Measurements from ENCODE around the gene PLCD3. TPM values are rescaled to one million over a fixed set of nuclear protein-coding genes. Genes with fewer than 3 reads are reported as not detected.
A peak's percentile ranks its signal among the peaks of the same experiment; 100 is the strongest.

Gene PLCD3
- total and polyA plus RNA-seq, 2 of the 13 experiments (the other 11 are each of a cell fraction or from before 2014, with no cell fraction given), result 11.3 to 39.1 TPM

GRCh38 chr17:45156242-45156641 is 23.9 kb upstream of the PLCD3 start (continued):
- TF ChIP-seq ZSCAN29 (CRISPR knock-in tag; conservative IDR thresholded peaks at IDR 0.05) (no peak), SALL2 (CRISPR knock-in tag; IDR thresholded peaks at IDR 0.05) (no peak), ZNF513 (CRISPR knock-in tag; conservative IDR thresholded peaks at IDR 0.05) (no peak)

GRCh38 chr17:45155483-45155882 is 23.2 kb upstream of the PLCD3 start:
- no peak overlapping the region for H3K4me3 ChIP-seq (replicated peaks in 1 of 3; ENCODE audit: insufficient read depth in 1 of 3, low read depth in 2 of 3, low read length in 3 of 3)
- TF ChIP-seq GPN1 (CRISPR knock-in tag; IDR thresholded peaks at IDR 0.05; ENCODE audit: borderline replicate concordance), result no peak
- TF ChIP-seq MXD1 (CRISPR knock-in tag; IDR thresholded peaks at IDR 0.05), result no peak
- TF ChIP-seq BHLHE40 (IDR thresholded peaks at IDR 0.05; ENCODE audit: low read length), result no peak
- TF ChIP-seq ZNF660 (CRISPR knock-in tag; IDR thresholded peaks at IDR 0.05; ENCODE audit: borderline replicate concordance, low read depth), result no peak
- TF ChIP-seq RELA (CRISPR knock-in tag; IDR thresholded peaks at IDR 0.05), result no peak
- TF ChIP-seq ZNF367 (CRISPR knock-in tag; IDR thresholded peaks at IDR 0.05; ENCODE audit: borderline replicate concordance), result no peak
- no peak for TF ChIP-seq MYC (CRISPR knock-in tag; IDR thresholded peaks at IDR 0.05; ENCODE audit: borderline replicate concordance)
- no peak for TF ChIP-seq ZBTB21 (CRISPR knock-in tag; IDR thresholded peaks at IDR 0.05)
- no peak for TF ChIP-seq POLR2AphosphoS5 (IDR thresholded peaks at IDR 0.05; ENCODE audit: low read depth, low read length)
- no peak for TF ChIP-seq IRX3 (CRISPR knock-in tag; IDR thresholded peaks at IDR 0.05; ENCODE audit: borderline replicate concordance, low read depth)
- no peak for TF ChIP-seq SIX4 (CRISPR knock-in tag; IDR thresholded peaks at IDR 0.05)
- no peak for TF ChIP-seq ADNP (CRISPR knock-in tag; IDR thresholded peaks at IDR 0.05)
- TF ChIP-seq, protein P1, sequence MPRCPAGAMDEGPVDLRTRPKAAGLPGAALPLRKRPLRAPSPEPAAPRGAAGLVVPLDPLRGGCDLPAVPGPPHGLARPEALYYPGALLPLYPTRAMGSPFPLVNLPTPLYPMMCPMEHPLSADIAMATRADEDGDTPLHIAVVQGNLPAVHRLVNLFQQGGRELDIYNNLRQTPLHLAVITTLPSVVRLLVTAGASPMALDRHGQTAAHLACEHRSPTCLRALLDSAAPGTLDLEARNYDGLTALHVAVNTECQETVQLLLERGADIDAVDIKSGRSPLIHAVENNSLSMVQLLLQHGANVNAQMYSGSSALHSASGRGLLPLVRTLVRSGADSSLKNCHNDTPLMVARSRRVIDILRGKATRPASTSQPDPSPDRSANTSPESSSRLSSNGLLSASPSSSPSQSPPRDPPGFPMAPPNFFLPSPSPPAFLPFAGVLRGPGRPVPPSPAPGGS (CRISPR knock-in tag; IDR thresholded peaks at IDR 0.05), result no peak
- TF ChIP-seq ZNF225 (CRISPR knock-in tag; IDR thresholded peaks at IDR 0.05), result no peak
- TF ChIP-seq ZNF839 (CRISPR knock-in tag; IDR thresholded peaks at IDR 0.05; ENCODE audit: borderline replicate concordance), result no peak
- no peak for ATAC-seq
- DNase-seq (ENCODE audit: low spot score), result no peak
- H3K79me2 ChIP-seq (ENCODE audit: insufficient read depth, low read length), result peaks cover 24% of the 10 kb centered on the region
- no peak for FAIRE-seq
- peak overlapping the region; percentile 17 for H3K27ac ChIP-seq (ENCODE audit: extremely low read length, insufficient read depth, low read length)
- 94% methylated on average over 2 of the region's 2 CpGs for WGBS (ENCODE audit: low lambda C conversion rate)
- no peaks in the 10 kb centered on the region for H3K9me3 ChIP-seq (ENCODE audit: low read length)
- no peak overlapping the region for H2AFZ ChIP-seq (ENCODE audit: low read length)
- H3K4me1 ChIP-seq (ENCODE audit: insufficient read depth, low read length), result peaks cover 41% of the 10 kb centered on the region
- intact Hi-C loops (cut with micrococcal nuclease; ENCODE audit: unreplicated experiment), result no loop called here
- H3K36me3 ChIP-seq (replicated peaks in 1 of 2; ENCODE audit: control insufficient read depth in 1 of 2, insufficient read depth in 2 of 2, low read length in 2 of 2), result no peaks in the 10 kb centered on the region
- ChIA-PET CTCF (ENCODE audit: low intra/inter-chr PET ratio, low total read pairs) (no interaction called here), POLR2A (interaction anchor here (1.0 to 19.8 kb wide), 6 partner anchors 13 to 76 kb away, joined by 3 to 2487 read pairs (median 5); partner anchors contain the start of genes ACBD4 and HEXIM2)
- BruUV-seq (replicated peaks), result no TSS peak
- H3K4me2 ChIP-seq (ENCODE audit: low read depth, low read length), result no peak overlapping the region
- H3K27me3 ChIP-seq (ENCODE audit: control insufficient read depth in 1 of 2, insufficient read depth in 2 of 2, low read length in 2 of 2), result no peaks in the 10 kb centered on the region
- in situ Hi-C loops (cut with HindIII; ENCODE audit: extremely low pct_ligation_motif_present, low pct_unique_long_range_greater_than_20kb), result no loop called here
- H3K9ac ChIP-seq (ENCODE audit: insufficient read depth, low read depth, low read length), result no peak overlapping the region
- H4K20me1 ChIP-seq (ENCODE audit: insufficient read depth, low read length), result peaks cover 14% of the 10 kb centered on the region
